H9 (cell line): ENCODE data around the gene SSBP1. TPM values are rescaled to one million over a fixed set of nuclear protein-coding genes. Genes with fewer than 3 reads are reported as not detected.

Source experiments
- DNase-seq: peaks from one replicate; pipeline ENCODE4 v3.0.0-alpha.2; 2017
- H2AFZ ChIP-seq: one replicate; pipeline ENCODE4 v1.6.1; 2013; ENCODE audit warnings: mild to moderate bottlenecking, low read length, control low read depth, moderate library complexity
- H2AK5ac ChIP-seq: 2 replicates; pipeline ENCODE4 v1.6.1; 2013; ENCODE audit warnings: low read length, control low read depth, mixed read lengths; ENCODE audit not compliant: insufficient read length
- H2BK120ac ChIP-seq: one replicate; pipeline ENCODE4 v1.6.1; 2013; ENCODE audit warnings: low read depth, mild to moderate bottlenecking, low read length, control low read depth, inconsistent platforms; ENCODE audit not compliant: poor library complexity, severe bottlenecking
- H2BK12ac ChIP-seq: 2 replicates; pipeline ENCODE4 v1.6.1; 2013; ENCODE audit warnings: low read length, control low read depth, mixed read lengths, low read depth; ENCODE audit not compliant: insufficient read length
- H2BK15ac ChIP-seq: 2 replicates; pipeline ENCODE4 v1.6.1; 2013; ENCODE audit warnings: low read depth, low read length, control low read depth
- H2BK20ac ChIP-seq: one replicate; pipeline ENCODE4 v1.6.1; 2013; ENCODE audit warnings: low read depth, mild to moderate bottlenecking, low read length, control low read depth, inconsistent platforms; ENCODE audit not compliant: poor library complexity, severe bottlenecking
- H2BK5ac ChIP-seq: 2 replicates; pipeline ENCODE4 v1.6.1; 2013; ENCODE audit warnings: low read length, control low read depth, mixed read lengths; ENCODE audit not compliant: insufficient read length
- H3K14ac ChIP-seq: 2 replicates; pipeline ENCODE4 v1.6.1; 2013; ENCODE audit warnings: low read length, control low read depth; ENCODE audit not compliant: insufficient read depth
- H3K18ac ChIP-seq: 2 replicates; pipeline ENCODE4 v1.6.1; 2013; ENCODE audit warnings: low read depth, mild to moderate bottlenecking, mixed read lengths, low read length, control low read depth; ENCODE audit not compliant: insufficient read length
- H3K23ac ChIP-seq: 2 replicates; pipeline ENCODE4 v1.6.1; 2013; ENCODE audit warnings: low read length, control low read depth, mixed read lengths, low read depth; ENCODE audit not compliant: insufficient read length
- H3K23me2 ChIP-seq: 2 replicates; pipeline ENCODE4 v1.6.1; 2013; ENCODE audit warnings: low read depth, mild to moderate bottlenecking, mixed read lengths, low read length, control low read depth; ENCODE audit not compliant: insufficient read length, poor library complexity, severe bottlenecking
- H3K27ac ChIP-seq: 2 replicates; pipeline ENCODE4 v1.5.1; 2013; ENCODE audit warnings: low read length, control low read depth, mixed read lengths, low read depth; ENCODE audit not compliant: insufficient read length
- H3K27me3 ChIP-seq: 2 replicates; pipeline ENCODE4 v1.6.1; 2013; ENCODE audit warnings: low read length, control low read depth, inconsistent platforms; ENCODE audit not compliant: insufficient read depth
- H3K4ac ChIP-seq: 2 replicates; pipeline ENCODE4 v1.6.1; 2013; ENCODE audit warnings: low read depth, mild to moderate bottlenecking, control low read depth, inconsistent platforms, low read length, moderate library complexity
- H3K4me1 ChIP-seq: 2 replicates; pipeline ENCODE4 v1.6.1; 2013; ENCODE audit warnings: low read length, control low read depth, inconsistent platforms; ENCODE audit not compliant: insufficient read depth
- H3K4me2 ChIP-seq: 2 replicates; pipeline ENCODE4 v1.6.1; 2013; ENCODE audit warnings: low read length, control low read depth, mixed read lengths; ENCODE audit not compliant: insufficient read length, insufficient read depth
- H3K56ac ChIP-seq: 2 replicates; pipeline ENCODE4 v1.6.1; 2013; ENCODE audit warnings: low read depth, mild to moderate bottlenecking, mixed read lengths, low read length, control low read depth; ENCODE audit not compliant: insufficient read length
- H3K79me1 ChIP-seq: 2 replicates; pipeline ENCODE4 v1.6.1; 2013; ENCODE audit warnings: low read depth, mild to moderate bottlenecking, moderate library complexity, low read length, control low read depth, inconsistent platforms; ENCODE audit not compliant: insufficient read depth, poor library complexity, severe bottlenecking
- H3K79me2 ChIP-seq: 2 replicates; pipeline ENCODE4 v1.6.1; 2013; ENCODE audit warnings: low read length, control low read depth, inconsistent platforms; ENCODE audit not compliant: insufficient read depth
- H3K9ac ChIP-seq: 2 replicates; pipeline ENCODE4 v1.6.1; 2013; ENCODE audit warnings: low read length, control low read depth, mixed read lengths; ENCODE audit not compliant: insufficient read length; ENCODE audit errors: extremely low read depth
- H3K9me3 ChIP-seq: one replicate; pipeline ENCODE4 v1.6.1; 2013; ENCODE audit warnings: low read depth, low read length, inconsistent platforms; ENCODE audit not compliant: control insufficient read depth
- H3T11ph ChIP-seq: one replicate; pipeline ENCODE4 v1.6.1; 2013; ENCODE audit warnings: mild to moderate bottlenecking, low read length, control low read depth, inconsistent platforms
- H4K20me1 ChIP-seq: one replicate; pipeline ENCODE4 v1.6.1; 2013; ENCODE audit not compliant: control insufficient read depth, insufficient read length, insufficient read depth
- H4K5ac ChIP-seq: 2 replicates; pipeline ENCODE4 v1.6.1; 2013; ENCODE audit warnings: low read depth, mild to moderate bottlenecking, mixed read lengths, low read length, control low read depth; ENCODE audit not compliant: insufficient read length
- H4K8ac ChIP-seq: replicated peaks from 2 replicates; pipeline ENCODE4 v1.6.1; 2013; ENCODE audit warnings: low read length, control low read depth, mixed read lengths, low read depth; ENCODE audit not compliant: insufficient read length
- H4K91ac ChIP-seq: 2 replicates; pipeline ENCODE4 v1.6.1; 2013; ENCODE audit warnings: low read depth, mild to moderate bottlenecking, moderate library complexity, mixed read lengths, low read length, control low read depth; ENCODE audit not compliant: insufficient read length
- H3K27ac Mint-ChIP-seq, 3 experiments: 2 replicates in 2 of 3; 3 replicates in 1 of 3; pipeline ENCODE4 v1.8.0; 2020 to 2021; ENCODE audit warnings: mixed read lengths in 3 of 3, mild to moderate bottlenecking in 1 of 3, moderate library complexity in 1 of 3
- H3K27me3 Mint-ChIP-seq: 2 replicates; pipeline ENCODE4 v1.8.0; 2021; ENCODE audit warnings: low read depth, mild to moderate bottlenecking, moderate library complexity, mixed read lengths
- H3K36me3 Mint-ChIP-seq, 3 experiments: 2 replicates in 2 of 3; 3 replicates in 1 of 3; pipeline ENCODE4 v1.8.0; 2020 to 2021; ENCODE audit warnings: low read depth in 3 of 3, mixed read lengths in 3 of 3; ENCODE audit not compliant: insufficient read depth in 1 of 3
- H3K4me1 Mint-ChIP-seq, 2 experiments: 2 replicates each; pipeline ENCODE4 v1.8.0; 2020; ENCODE audit warnings: mixed read lengths in 2 of 2
- H3K4me3 Mint-ChIP-seq, 2 experiments: 2 replicates in 1 of 2; 3 replicates in 1 of 2; pipeline ENCODE4 v1.8.0; 2020 to 2021; ENCODE audit warnings: mild to moderate bottlenecking in 2 of 2, mixed read lengths in 2 of 2, moderate library complexity in 1 of 2
- H3K9me3 Mint-ChIP-seq, 2 experiments: 2 replicates in 1 of 2; 3 replicates in 1 of 2; pipeline ENCODE4 v1.8.0; 2020; ENCODE audit warnings: mild to moderate bottlenecking in 2 of 2, mixed read lengths in 2 of 2, moderate library complexity in 1 of 2
- CTCF ChIP-seq: fragments of 200-600 bp; sonication (generic); conservative IDR thresholded peaks from 3 replicates; pipeline ENCODE4 v1.8.0; 2021; ENCODE audit warnings: antibody characterized with exemption, mild to moderate bottlenecking
- WGBS: extraction: QIAGEN DNeasy Blood & Tissue Kit; methylation state at CpG from one replicate; pipeline ENCODE4 v1.1.7; 2013; ENCODE audit warnings: missing lambda C conversion rate, low lambda C conversion rate, mixed read lengths; ENCODE audit not compliant: insufficient read length; ENCODE audit errors: extremely low coverage; 5-methylcytosine and 5-hydroxymethylcytosine counted together
- total RNA-seq: library from RNA; stranded (reverse); gene quantifications from 2 replicates; pipeline ENCODE4 v1.2.1, GENCODE V29; 2021

Gene SSBP1
- total RNA-seq, 1 experiment from 2014 or later: 266 TPM

- TF ChIP-seq CTCF: no peak
- Mint-ChIP-seq H3K4me3 (no peak overlapping the region), H3K9me3 (no peaks in the 10 kb centered on the region), H3K27me3 (peaks cover 21% of the 10 kb centered on the region), H3K27ac (peak overlapping the region in 2 of 3 experiments; percentile 0 to 40; a peak in 1 of 7 replicates), H3K4me1 (peaks cover 41 to 44% of the 10 kb centered on the region in 2 experiments), H3K36me3 (no peaks in the 10 kb centered on the region)
- Histone ChIP-seq H2BK12ac (no peak overlapping the region), H3K27ac (no peak overlapping the region), H3K79me1 (no peaks in the 10 kb centered on the region), H3K23me2 (no peaks in the 10 kb centered on the region), H4K20me1 (no peaks in the 10 kb centered on the region), H3K27me3 (peaks cover 2% of the 10 kb centered on the region; the same call in 1 of the 2 replicates), H3K23ac (no peak overlapping the region), H4K91ac (no peak overlapping the region), H4K8ac (no peak overlapping the region), H3K9ac (no peak overlapping the region), H2AFZ (no peak overlapping the region), H3K56ac (no peak overlapping the region), H3K9me3 (no peaks in the 10 kb centered on the region), H2AK5ac (no peak overlapping the region), H2BK5ac (no peak overlapping the region), H3K18ac (no peak overlapping the region), H3K14ac (no peak overlapping the region), H4K5ac (no peak overlapping the region), H2BK15ac (no peak overlapping the region), H3K4me2 (no peak overlapping the region), H3K79me2 (no peaks in the 10 kb centered on the region), H2BK20ac (no peak overlapping the region), H3K4ac (no peak overlapping the region), H2BK120ac (no peak overlapping the region), H3K4me1 (peaks cover 5% of the 10 kb centered on the region; the same call in 1 of the 2 replicates), H3T11ph (no peak overlapping the region)
- no peak for DNase-seq
- no CpG with 5 or more reads among the region's 1 CpG for WGBS
Observed at GRCh38 chr7:141706239-141707064, 31.7 kb upstream of the SSBP1 start.
